22Rv1 (cell line): ENCODE data around the gene TBC1D22A.

ENCODE experiments used
- ZFX ChIP-seq: fragments of 450-650 bp; IDR thresholded peaks from 2 replicates; pipeline ENCODE4 v1.6.1; 2017; ENCODE audit warnings: antibody characterized with exemption, borderline replicate concordance
- TF ChIP-seq, protein P1 (sequence below): fragments of 450-650 bp; IDR thresholded peaks from 2 replicates; pipeline ENCODE4 v1.5.1; 2017; ENCODE audit warnings: mild to moderate bottlenecking

DNA sequence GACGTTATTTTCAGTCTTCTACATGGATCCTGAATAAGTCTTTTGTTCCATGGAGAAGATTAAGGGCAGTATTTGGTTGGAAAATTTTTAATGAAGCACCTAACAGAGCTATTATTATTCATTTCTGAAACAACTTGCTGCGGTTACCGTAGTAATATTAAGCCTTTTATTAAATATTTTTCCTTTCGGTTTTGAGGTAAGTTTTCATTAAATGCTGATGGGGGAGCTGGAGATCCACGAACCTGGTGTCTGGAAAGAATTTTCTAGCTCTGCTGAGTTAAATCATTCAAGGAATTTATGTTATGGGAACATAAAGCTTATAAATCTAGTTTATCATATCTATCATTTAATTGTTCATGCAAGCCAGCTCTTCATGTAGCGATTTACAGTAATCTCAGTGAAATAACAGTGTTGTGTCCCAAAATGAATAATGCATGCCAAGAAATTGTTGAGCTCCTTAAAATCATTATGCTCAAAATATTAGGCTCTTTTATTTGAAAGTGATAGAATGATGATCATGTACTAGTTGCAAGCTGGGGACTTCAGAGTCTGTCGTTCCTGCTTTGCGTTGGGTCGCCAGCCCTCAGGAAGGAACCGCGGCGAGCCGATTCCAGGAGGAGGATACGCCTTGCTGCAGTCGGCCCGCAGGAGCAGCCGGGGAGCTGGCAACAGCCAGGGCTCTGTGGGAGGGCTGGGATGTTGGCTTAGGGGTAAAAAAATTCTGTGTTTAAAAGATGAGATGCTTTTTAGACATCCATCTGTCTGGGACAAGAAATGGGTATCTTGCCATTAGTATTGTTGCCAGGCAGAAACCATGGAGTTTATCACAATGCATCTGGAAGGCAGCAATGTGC lies 83.1 kb downstream of the TBC1D22A start:
- TF ChIP-seq, protein P1, sequence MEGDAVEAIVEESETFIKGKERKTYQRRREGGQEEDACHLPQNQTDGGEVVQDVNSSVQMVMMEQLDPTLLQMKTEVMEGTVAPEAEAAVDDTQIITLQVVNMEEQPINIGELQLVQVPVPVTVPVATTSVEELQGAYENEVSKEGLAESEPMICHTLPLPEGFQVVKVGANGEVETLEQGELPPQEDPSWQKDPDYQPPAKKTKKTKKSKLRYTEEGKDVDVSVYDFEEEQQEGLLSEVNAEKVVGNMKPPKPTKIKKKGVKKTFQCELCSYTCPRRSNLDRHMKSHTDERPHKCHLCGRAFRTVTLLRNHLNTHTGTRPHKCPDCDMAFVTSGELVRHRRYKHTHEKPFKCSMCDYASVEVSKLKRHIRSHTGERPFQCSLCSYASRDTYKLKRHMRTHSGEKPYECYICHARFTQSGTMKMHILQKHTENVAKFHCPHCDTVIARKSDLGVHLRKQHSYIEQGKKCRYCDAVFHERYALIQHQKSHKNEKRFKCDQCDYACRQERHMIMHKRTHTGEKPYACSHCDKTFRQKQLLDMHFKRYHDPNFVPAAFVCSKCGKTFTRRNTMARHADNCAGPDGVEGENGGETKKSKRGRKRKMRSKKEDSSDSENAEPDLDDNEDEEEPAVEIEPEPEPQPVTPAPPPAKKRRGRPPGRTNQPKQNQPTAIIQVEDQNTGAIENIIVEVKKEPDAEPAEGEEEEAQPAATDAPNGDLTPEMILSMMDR = no peak
- TF ChIP-seq ZFX = no peak
